Erythroblast (primary cell): Measurements from ENCODE around the gene ARID1B.

ENCODE experiments used
- DNase-seq, 2 experiments: peaks; one replicate each; lab custom pipeline; 2025; lab: John Stamatoyannopoulos, UW
- GATA1 ChIP-seq: IDR thresholded peaks from 2 replicates; pipeline ENCODE4 v1.6.1; 2011; ENCODE audit warnings: low read depth, mild to moderate bottlenecking, control low read depth, low read length, moderate library complexity
- POLR2A ChIP-seq: IDR thresholded peaks from 2 replicates; pipeline ENCODE4 v1.6.1; 2011; ENCODE audit warnings: mild to moderate bottlenecking, low read length

Gene ARID1B

GRCh38 chr6:156809446-156810178, 32.4 kb downstream of the ARID1B start:
- TF ChIP-seq POLR2A (no peak), GATA1 (no peak)
- no peak for DNase-seq

DNA sequence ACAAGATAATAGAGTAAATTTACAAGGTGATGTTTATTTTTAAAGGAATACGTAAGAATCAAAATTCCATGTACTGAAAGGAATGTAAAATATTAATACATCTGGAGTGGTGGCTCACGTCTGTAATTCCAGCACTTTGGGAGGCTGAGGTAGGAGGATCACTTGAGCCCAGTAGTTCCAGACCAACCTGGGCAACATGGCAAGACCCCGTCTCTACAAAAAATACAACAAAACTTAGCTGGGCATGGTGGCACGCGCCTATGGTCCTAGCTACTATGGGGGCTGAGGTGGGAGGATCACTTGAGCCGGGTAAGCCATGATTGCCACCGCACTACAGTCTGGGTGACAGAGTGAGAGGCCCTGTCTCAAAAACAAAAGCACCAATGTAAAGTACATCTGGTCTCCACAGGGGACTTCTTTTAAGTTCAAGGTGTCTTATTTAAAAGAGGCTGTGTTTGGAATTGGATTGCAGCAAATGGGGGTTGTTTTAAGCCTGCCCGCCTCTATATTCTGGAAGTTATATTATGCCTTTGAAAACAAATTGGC, 36.9 kb downstream of the ARID1B start:
- TF ChIP-seq POLR2A: no peak
- no peak for TF ChIP-seq GATA1
- DNase-seq: peak in 1 of 2 experiments; percentile 22

DNA sequence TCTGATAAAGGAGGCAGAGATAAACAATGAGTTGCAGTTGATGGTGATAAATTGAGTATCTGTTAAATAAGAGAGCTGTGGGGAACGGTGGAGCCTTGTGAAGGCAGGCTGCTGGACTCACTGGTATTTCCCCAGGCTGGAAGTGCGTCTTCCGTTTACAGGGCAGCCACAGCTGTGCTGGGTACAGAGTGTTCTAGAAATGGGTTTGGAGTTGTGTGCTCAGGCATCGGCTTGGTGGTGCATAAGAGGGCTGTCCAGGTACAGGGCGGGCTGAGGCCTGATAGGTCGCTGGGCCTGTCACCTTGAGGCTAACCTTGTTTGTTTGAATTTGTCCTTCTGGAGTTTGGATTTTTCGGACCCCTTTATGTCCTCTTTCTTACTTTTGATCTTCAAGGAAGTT, 39.3 kb downstream of the ARID1B start:
- no peak for TF ChIP-seq POLR2A
- no peak for TF ChIP-seq GATA1
- DNase-seq: peak; percentile 41 to 53

DNA sequence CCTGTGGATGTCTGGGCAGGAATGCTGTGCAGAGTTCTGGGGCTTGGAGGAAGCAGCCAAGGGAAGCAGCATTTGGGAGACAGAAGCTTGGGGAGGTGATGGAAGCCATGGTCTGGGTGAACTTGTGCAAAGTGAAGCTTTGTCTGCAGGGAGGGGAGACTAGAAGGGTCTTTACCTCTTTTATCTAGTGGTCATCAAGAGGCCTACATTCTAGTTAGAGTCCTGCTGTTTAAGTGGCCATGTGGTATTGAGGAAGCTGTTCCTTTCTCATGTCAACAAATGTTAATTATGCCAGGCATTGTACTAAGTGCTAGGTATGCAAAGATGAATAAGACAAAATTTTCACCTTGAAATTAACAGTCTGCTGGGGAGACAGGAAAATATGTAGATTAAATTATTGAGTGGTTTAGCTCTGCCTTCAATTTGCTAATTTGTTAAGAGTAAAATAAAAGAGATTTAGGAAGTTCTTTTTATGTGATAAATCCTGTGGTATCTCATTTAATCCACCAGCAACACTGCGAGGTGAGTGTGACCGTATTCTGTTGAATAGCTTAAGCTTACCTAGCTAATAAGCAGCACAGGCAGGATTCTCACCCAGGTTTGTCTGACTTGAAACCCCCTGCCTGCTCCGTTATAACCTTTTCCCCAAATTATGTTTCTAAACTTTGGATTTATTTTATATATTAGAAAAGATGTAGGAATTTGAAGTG, 43.1 kb downstream of the ARID1B start:
- DNase-seq: no peak
- no peak for TF ChIP-seq GATA1
- no peak for TF ChIP-seq POLR2A

DNA sequence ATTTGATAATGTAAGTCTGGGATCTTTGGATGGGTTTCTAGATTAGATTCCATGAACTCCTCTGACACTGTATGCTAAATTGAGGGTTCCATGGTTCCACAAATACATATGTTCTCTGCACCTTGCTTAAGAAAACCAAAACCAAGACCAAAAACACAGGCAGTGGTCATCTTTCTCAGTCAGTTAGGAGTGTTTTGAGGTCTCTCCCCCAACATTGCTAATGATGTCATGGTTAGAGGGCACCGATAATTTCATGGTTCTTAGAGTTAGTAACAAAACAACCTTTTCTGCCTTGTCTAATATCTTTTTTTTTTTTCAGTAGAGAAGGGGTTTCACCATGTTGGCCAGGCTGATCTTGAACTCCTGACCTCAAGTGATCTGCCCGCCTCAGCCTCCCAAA, 44.5 kb downstream of the ARID1B start:
- DNase-seq: no peak
- TF ChIP-seq POLR2A (no peak), GATA1 (no peak)

DNA sequence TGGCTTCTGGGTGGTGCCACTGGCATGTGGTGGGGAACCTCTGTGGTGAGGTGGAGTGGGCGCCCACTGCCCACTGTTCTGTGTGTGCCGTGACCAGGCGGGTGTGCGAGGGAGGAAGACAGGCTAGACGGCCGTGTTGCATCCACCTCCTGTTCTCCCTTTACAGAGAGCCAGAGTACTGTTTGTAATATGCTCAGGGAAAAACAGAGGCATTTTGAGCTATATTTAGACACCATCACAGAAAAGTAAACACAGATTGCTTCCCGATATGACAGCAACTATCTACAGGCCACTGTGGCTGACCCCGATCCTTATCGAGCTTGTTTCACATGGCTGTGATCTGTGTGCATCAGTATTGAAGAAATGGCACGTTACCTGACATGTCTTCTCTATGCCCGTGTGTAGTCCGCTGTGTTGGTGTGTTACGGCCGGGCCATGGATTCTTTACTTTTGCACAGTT, 45.6 kb downstream of the ARID1B start:
- TF ChIP-seq POLR2A: no peak
- no peak for TF ChIP-seq GATA1
- no peak for DNase-seq

DNA sequence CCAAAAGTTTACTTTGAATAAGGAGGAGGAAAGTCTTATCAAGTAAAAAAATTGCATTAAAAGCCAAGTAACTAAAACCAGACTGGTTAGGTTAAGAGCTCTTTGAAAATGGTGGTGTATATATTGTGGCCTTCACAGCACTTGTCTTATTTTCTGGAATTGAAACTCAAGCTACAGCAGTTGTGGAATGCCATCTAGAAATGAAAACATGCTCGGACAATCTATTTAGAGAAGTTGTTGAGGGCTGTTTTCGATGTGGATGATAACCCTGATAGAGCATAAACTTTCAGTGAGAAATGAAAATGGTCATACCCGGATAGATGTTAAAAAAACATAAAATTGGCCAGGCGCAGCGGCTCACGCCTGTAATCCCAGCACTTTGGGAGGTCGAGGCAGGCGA, 47.0 kb downstream of the ARID1B start:
- TF ChIP-seq GATA1: no peak
- TF ChIP-seq POLR2A: no peak
- DNase-seq: no peak

DNA sequence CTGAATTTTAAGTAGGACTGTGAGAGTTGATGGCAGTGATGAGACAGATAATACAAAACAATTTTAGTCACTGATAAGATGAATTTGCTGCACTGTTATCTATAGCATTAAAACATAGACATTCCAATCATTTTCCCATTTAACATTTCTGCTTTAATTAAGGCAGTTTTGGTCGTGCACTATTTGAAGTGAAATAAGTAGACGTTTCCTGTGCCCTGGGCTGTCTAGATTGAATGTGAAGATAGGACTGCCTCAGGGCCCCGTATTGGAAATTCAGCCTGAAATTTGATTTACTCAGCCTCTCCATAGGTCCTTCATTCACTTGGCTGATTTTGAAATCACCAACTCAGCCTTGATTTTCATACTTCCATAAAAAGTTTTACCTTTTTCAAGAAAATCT, 48.3 kb downstream of the ARID1B start:
- TF ChIP-seq GATA1 (no peak), POLR2A (no peak)
- DNase-seq: no peak

DNA sequence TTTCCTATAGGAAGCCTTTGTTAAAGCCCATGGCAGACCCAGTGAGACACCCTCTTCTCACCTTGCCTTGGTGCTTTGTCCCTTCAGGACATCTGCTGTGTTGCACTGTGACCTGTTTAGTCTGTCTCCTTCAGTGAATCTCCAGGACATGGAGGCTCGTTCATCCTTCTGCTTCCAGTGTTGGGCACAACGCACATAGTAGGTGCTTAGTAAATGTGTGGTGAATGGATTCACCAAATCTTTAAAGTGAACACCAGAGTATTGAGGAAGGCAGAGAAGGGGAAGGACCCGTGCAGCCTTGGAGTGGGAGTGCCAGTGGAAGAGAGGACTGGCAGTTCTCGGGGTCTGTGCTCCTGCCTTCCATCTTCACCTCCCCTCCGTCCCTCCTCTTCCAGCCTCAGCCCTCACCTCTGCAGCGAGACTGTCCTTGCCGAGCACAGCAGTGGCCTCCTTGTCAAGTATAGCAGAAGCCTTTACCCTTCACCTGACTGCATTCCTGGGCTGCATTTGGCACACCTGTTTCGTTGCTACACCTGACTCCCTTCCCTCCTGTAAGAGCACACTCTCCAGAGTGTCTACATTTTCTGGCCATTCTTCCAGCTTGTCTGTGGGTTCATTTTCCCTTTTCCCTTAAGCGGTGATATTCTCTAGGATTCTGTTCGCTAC, 49.2 kb downstream of the ARID1B start:
- DNase-seq: no peak
- TF ChIP-seq POLR2A: no peak
- TF ChIP-seq GATA1: no peak

DNA sequence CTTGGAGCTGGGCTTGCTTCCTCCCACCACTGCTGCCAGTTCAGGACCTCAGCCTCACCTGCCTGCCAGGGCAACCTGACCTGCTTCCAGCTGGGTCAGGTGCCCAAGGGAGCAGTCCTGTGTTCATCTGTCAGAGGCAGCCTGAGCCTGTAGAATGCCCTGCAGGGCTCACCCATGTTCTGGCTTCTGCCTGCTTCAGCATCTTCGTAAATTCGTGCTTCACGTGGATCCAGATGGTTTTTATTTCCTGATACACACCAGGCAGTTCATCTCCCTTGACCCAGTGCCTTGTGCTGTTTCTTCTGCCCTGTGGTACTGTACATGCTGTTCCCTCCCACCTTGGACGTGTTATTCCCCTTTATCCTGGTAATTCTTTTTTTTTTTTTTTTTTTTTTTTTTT, 50.2 kb downstream of the ARID1B start:
- no peak for DNase-seq
- no peak for TF ChIP-seq POLR2A
- TF ChIP-seq GATA1: no peak

DNA sequence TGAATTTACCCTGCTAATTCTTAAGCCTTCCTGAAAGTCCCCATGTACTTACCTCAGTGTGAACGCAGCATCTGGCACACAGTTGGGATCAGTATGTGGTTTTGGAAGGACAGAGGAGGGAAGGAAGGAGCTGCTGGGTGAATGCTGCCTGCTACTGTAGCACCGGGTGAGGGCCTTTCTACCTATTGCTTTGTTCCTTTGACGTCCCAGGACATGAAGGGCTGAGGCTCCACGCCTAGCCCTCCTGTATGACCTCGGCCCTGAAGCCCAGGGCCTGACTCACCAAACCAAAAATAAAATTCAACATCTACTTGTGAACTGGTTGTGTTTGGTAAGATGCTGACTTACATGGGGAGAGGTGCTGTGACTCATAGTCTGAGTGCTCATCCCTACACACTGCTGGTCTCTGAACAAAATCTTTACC, 51.1 kb downstream of the ARID1B start:
- TF ChIP-seq POLR2A: no peak
- TF ChIP-seq GATA1: no peak
- peak in 1 of 2 experiments; percentile 49 for DNase-seq

DNA sequence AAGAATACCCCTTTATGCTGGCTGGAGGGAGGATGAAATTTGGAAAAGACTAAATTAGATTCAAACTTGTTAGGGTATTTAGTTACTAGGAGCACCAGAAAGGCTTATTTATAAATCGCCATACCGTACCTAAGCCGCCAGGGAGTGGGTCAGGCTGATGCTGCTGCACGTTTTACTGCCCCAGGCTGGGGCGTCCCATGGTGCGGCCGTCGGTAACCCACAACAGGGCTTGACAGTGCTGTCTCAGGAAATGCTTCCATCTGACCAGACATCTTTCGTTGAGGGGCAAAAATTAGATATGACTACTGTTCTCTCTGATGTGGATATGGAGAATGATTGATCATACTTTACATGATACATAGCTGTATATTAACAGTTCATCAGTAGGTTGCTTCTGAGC, 52.9 kb downstream of the ARID1B start:
- TF ChIP-seq GATA1 (no peak), POLR2A (no peak)
- DNase-seq: no peak

DNA sequence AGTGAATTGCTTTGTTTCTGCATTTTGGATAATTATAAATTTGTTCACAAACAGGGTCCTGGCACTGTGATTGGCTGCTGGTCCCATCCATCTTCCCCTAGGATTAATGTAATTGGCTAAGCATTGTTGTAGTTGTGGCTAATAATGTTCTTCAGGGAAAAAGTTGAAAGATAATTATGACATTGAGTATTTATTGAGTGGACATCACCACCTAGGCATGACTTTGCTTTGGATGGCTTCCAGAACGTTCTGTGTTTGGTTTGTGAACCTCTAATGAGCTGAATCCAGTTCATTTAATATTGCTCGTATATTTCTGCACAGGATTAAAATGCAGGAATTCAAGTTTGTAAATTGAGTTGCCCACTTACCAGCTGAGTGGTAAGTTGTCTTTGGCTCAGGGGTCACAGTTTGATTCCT, 55.1 kb downstream of the ARID1B start:
- peak; percentile 47 to 67 for DNase-seq
- TF ChIP-seq POLR2A (no peak), GATA1 (no peak)
